ENCODE results near the gene CCDC15. TPM values are rescaled to one million over a fixed set of nuclear protein-coding genes. Genes with fewer than 3 reads are reported as not detected.
A peak's percentile ranks its signal among the peaks of the same experiment; 100 is the strongest.

The CCDC15 gene
- total RNA-seq, 1 donor from 2014 or later, result 1.2 TPM

DNA sequence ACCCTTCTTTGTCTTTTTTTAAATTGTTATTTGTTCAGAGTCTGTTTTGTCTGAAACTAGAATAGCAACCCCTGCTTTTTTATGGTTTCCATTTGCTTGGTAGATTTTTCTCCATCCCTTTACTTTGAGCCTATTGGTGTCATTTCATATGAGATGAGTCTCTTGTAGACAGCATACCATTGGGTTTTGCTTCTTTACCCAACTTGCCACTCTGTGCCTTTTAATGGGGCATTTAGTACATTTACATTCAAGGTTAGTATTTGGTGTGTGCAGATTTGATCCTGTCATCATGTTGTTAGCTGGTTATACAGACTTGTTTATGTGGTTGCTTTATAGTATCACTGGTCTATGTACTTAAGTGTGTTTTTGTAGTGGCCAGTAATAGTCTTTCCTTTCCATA is 28.0 kb downstream of the CCDC15 start:
- DNase-seq (ENCODE audit: low spot score), result no peak
- peaks cover 13% of the 10 kb centered on the region for H3K36me3 Mint-ChIP-seq (ENCODE audit: low read depth)
- TF ChIP-seq, protein P1, sequence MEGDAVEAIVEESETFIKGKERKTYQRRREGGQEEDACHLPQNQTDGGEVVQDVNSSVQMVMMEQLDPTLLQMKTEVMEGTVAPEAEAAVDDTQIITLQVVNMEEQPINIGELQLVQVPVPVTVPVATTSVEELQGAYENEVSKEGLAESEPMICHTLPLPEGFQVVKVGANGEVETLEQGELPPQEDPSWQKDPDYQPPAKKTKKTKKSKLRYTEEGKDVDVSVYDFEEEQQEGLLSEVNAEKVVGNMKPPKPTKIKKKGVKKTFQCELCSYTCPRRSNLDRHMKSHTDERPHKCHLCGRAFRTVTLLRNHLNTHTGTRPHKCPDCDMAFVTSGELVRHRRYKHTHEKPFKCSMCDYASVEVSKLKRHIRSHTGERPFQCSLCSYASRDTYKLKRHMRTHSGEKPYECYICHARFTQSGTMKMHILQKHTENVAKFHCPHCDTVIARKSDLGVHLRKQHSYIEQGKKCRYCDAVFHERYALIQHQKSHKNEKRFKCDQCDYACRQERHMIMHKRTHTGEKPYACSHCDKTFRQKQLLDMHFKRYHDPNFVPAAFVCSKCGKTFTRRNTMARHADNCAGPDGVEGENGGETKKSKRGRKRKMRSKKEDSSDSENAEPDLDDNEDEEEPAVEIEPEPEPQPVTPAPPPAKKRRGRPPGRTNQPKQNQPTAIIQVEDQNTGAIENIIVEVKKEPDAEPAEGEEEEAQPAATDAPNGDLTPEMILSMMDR (IDR thresholded peaks at IDR 0.05), result no peak
- H3K4me1 Mint-ChIP-seq (ENCODE audit: low read depth), result no peaks in the 10 kb centered on the region
- H3K9me3 Mint-ChIP-seq (ENCODE audit: low read depth), result peaks cover 41% of the 10 kb centered on the region
- no peak overlapping the region for H3K4me3 Mint-ChIP-seq (ENCODE audit: unreplicated experiment)
- no peak overlapping the region for H3K27ac Mint-ChIP-seq (ENCODE audit: unreplicated experiment)
- no peaks in the 10 kb centered on the region for H3K27me3 Mint-ChIP-seq (ENCODE audit: low read depth)

DNA sequence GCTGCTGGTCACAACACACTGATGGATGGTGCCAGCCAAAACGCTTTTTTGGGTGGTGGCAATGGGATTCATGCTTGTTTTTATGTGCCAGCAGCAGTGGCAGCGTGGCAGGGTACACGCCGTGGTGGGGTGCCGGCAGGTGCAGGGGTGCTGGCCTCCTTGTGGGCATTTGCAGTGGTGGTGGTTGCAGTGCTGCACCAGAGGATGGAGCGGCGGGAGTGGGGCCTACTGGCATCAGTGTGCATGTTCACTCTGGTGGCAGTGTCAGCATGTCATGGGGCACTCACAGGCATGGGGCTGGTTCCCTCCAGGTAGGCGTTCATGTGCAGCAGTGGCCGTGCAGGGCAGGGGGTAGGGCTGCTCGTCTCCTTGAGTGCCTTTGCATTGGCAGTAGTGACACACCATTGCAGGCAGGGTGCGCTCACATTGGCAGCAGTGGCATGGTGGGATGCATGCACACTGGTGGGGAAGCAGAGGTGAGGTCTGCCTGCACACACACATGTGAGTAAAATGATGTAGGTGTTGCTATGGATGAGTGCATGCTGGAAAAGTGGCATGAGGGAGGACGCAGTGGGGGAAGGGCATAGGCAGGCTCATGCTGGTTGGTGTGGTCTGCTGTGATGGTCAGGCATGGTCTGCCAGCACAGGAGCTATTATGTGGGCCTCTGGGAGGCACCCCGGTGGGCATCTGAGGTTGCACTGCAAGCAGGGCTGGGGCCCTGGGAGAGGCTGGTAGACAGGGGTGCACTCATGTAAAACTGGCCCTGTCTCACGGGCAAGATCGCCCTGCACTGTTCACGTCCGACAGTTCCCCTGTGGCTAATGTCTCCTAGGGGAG is 29.9 kb downstream of the CCDC15 start:
- TF ChIP-seq, protein P1 (IDR thresholded peaks at IDR 0.05), result no peak
- Mint-ChIP-seq H3K27me3 (ENCODE audit: low read depth) (no peaks in the 10 kb centered on the region), H3K27ac (ENCODE audit: unreplicated experiment) (no peak overlapping the region), H3K36me3 (ENCODE audit: low read depth) (peaks cover 13% of the 10 kb centered on the region), H3K4me1 (ENCODE audit: low read depth) (no peaks in the 10 kb centered on the region), H3K9me3 (ENCODE audit: low read depth) (peaks cover 41% of the 10 kb centered on the region), H3K4me3 (ENCODE audit: unreplicated experiment) (no peak overlapping the region)
- peak; percentile 79 for DNase-seq (ENCODE audit: low spot score)

DNA sequence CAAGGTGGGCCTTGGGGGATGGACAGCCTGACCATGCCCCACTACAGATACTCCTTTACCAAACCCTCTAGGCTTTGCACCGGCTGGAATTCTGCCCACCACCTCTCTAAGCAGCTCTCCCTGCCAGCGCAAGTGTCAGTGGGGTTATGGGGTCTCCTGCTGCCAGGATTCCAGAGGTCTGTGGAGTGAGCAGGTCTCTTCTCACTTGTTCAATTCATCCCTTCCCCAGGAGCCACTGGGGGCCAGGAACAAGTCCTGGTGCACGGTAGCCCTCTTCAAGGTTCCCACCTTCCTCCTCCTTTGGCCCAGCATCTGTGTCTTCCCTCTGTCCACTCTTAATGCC is 30.5 kb downstream of the CCDC15 start:
- TF ChIP-seq, protein P1 (IDR thresholded peaks at IDR 0.05), result no peak
- H3K36me3 Mint-ChIP-seq (ENCODE audit: low read depth), result peaks cover 13% of the 10 kb centered on the region
- H3K27me3 Mint-ChIP-seq (ENCODE audit: low read depth), result no peaks in the 10 kb centered on the region
- DNase-seq (ENCODE audit: low spot score), result no peak
- peaks cover 36% of the 10 kb centered on the region for H3K9me3 Mint-ChIP-seq (ENCODE audit: low read depth)
- no peak overlapping the region for H3K27ac Mint-ChIP-seq (ENCODE audit: unreplicated experiment)
- no peak overlapping the region for H3K4me3 Mint-ChIP-seq (ENCODE audit: unreplicated experiment)
- no peaks in the 10 kb centered on the region for H3K4me1 Mint-ChIP-seq (ENCODE audit: low read depth)

DNA sequence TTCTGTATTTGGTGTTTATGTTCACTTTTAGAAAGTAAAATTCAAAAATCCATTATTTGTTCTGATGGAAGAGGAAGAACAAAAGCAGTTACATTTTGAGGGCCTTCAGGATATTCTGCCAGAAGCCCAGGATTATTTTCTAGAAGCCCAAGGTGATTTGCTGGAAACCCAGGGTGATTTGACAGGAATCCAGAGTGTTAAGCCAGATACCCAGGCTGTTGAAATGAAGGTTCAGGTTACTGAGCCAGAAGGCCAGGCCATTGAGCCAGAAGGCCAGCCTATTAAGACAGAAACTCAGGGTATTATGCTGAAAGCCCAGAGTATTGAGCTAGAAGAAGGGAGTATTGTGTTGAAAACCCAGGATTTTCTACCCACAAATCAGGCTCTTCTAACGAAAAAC is 33.1 kb downstream of the CCDC15 start:
- Mint-ChIP-seq H3K4me1 (ENCODE audit: low read depth) (no peaks in the 10 kb centered on the region), H3K27ac (ENCODE audit: unreplicated experiment) (no peak overlapping the region), H3K9me3 (ENCODE audit: low read depth) (peaks cover 12% of the 10 kb centered on the region), H3K27me3 (ENCODE audit: low read depth) (no peaks in the 10 kb centered on the region), H3K4me3 (ENCODE audit: unreplicated experiment) (no peak overlapping the region), H3K36me3 (ENCODE audit: low read depth) (peaks cover 3% of the 10 kb centered on the region)
- DNase-seq (ENCODE audit: low spot score), result no peak
- TF ChIP-seq, protein P1 (IDR thresholded peaks at IDR 0.05), result no peak

DNA sequence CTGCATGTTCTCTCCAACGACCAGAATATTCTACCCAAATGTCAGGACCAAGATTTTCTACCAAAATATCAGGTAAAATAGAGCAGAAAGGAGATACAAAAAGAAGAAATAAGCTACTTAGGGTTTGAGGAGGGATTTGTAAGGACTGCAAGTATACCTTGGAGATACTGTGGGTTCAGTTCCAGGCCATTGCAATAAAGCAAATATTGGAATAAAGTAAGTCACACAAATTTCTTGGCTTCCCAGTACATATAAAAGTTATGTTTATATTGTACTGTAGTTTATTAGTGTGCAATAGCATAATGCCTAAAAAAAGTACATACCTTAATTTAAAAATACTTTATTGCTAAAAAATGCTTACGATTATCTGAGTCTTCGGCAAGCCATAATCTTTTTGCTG is 34.1 kb downstream of the CCDC15 start:
- TF ChIP-seq, protein P1 (IDR thresholded peaks at IDR 0.05), result no peak
- Mint-ChIP-seq H3K27ac (ENCODE audit: unreplicated experiment) (no peak overlapping the region), H3K9me3 (ENCODE audit: low read depth) (peaks cover 3% of the 10 kb centered on the region), H3K27me3 (ENCODE audit: low read depth) (no peaks in the 10 kb centered on the region), H3K4me3 (ENCODE audit: unreplicated experiment) (no peak overlapping the region), H3K4me1 (ENCODE audit: low read depth) (no peaks in the 10 kb centered on the region), H3K36me3 (ENCODE audit: low read depth) (no peaks in the 10 kb centered on the region)
- no peak for DNase-seq (ENCODE audit: low spot score)

All from chondrocyte (in vitro differentiated cells).